VCaP (cell line): ENCODE measurements around the gene COL25A1.

ENCODE experiments used
- H3K27ac ChIP-seq: fragments of 450-650 bp; 2 replicates; pipeline ENCODE4 v1.5.1; 2017
- CTCF ChIP-seq: fragments of 450-650 bp; conservative IDR thresholded peaks from 2 replicates; pipeline ENCODE4 v1.5.1; 2017; ENCODE audit warnings: mild to moderate bottlenecking, moderate library complexity

COL25A1 gene

GRCh38 chr4:108763986-108764385 is 538.5 kb downstream of the COL25A1 start:
- TF ChIP-seq CTCF: no peak
- no peak overlapping the region for H3K27ac ChIP-seq

- TF ChIP-seq CTCF: no peak
- H3K27ac ChIP-seq: no peak overlapping the region
Measured at GRCh38 chr4:108763226-108763593, 539.2 kb downstream of the COL25A1 start.

GRCh38 chr4:108762559-108763225 is 539.8 kb downstream of the COL25A1 start, which contains the start of gene ETNPPL:
Gene ETNPPL, minus strand, starts transcription at chr4:108763053. Its CDS starts 155 bp downstream, at chr4:108762898.
- H3K27ac ChIP-seq: no peak within 1 kb of the TSS
- no peak for TF ChIP-seq CTCF
